IPS-11a (cell line): ENCODE measurements around the gene MXI1.
"Not testable (repeated sequence)": the region's sequence is repeated elsewhere in the genome, so short reads cannot be mapped to it uniquely, and the experiment has no call there.

Experiments used
- H3K4me3 ChIP-seq: one replicate; pipeline ENCODE4 v1.5.1; 2013; ENCODE audit warnings: low read depth, low read length, control low read depth

Gene MXI1

GRCh38 chr10:110181451-110181850, 26.0 kb upstream of the MXI1 start:
- no peak overlapping the region for H3K4me3 ChIP-seq

GRCh38 chr10:110181911-110182310, 25.5 kb upstream of the MXI1 start:
- H3K4me3 ChIP-seq, result no peak overlapping the region

GRCh38 chr10:110184398-110184797, 23.0 kb upstream of the MXI1 start:
- H3K4me3 ChIP-seq, result no peak overlapping the region

GRCh38 chr10:110185646-110186182, 21.7 kb upstream of the MXI1 start:
- not testable (repeated sequence) for H3K4me3 ChIP-seq

GRCh38 chr10:110190170-110190569, 17.2 kb upstream of the MXI1 start:
- no peak overlapping the region for H3K4me3 ChIP-seq

- H3K4me3 ChIP-seq, result no peak overlapping the region
These were observed 14.9 kb upstream of the MXI1 start for GRCh38 chr10:110192552-110192951.

GRCh38 chr10:110200503-110200902, 6.9 kb upstream of the MXI1 start:
- H3K4me3 ChIP-seq, result no peak overlapping the region

GRCh38 chr10:110201046-110201445, 6.4 kb upstream of the MXI1 start:
- H3K4me3 ChIP-seq, result not testable (repeated sequence)

- no peak overlapping the region for H3K4me3 ChIP-seq
These were observed 3.6 kb upstream of the MXI1 start for GRCh38 chr10:110203500-110204455.

GRCh38 chr10:110205051-110205675, 2.2 kb upstream of the MXI1 start:
- H3K4me3 ChIP-seq, result no peak overlapping the region

- H3K4me3 ChIP-seq, result peak overlapping the region; percentile 51
These were observed 604 bp downstream of the MXI1 start for GRCh38 chr10:110207805-110208613.

GRCh38 chr10:110208614-110209453, 1.4 kb downstream of the MXI1 start:
- H3K4me3 ChIP-seq, result peak overlapping the region; percentile 51

- peak overlapping the region; percentile 29 for H3K4me3 ChIP-seq
These were observed 2.1 kb downstream of the MXI1 start for GRCh38 chr10:110209454-110209925.

- peak overlapping the region; percentile 72 for H3K4me3 ChIP-seq
These were observed 2.7 kb downstream of the MXI1 start for GRCh38 chr10:110209926-110210673.

- peak overlapping the region; percentile 72 for H3K4me3 ChIP-seq
These were observed 3.5 kb downstream of the MXI1 start for GRCh38 chr10:110210674-110211464.

GRCh38 chr10:110211465-110211843, 4.0 kb downstream of the MXI1 start:
- peak overlapping the region; percentile 25 for H3K4me3 ChIP-seq

- H3K4me3 ChIP-seq, result no peak overlapping the region
These were observed 5.0 kb downstream of the MXI1 start for GRCh38 chr10:110212119-110213006.
